ENCODE measurements around the gene XXYLT1. TPM values are rescaled to one million over a fixed set of nuclear protein-coding genes. Genes with fewer than 3 reads are reported as not detected.
A peak's percentile ranks its signal among the peaks of the same experiment; 100 is the strongest.

Gene XXYLT1
- total RNA-seq, 1 donor from 2014 or later = 25.4 TPM

DNA sequence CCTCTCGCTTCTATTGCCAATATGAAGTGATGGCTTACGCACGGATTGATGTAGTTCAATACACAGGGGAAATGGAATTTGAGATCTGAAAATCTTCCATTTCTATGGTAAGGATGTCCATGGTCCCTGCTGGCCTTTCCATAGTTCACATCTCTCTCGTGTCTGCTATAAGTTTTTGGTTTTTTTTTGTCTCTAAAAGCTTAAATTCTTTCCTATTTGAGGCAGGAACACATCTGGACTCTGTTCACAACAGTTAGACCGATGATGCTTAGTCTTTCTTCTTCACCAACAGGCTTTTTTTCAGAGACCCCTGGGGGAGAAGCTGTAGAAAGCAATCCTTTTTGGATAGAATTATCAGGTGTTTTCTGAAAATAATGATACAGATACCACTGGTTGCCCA, 108.1 kb downstream of the XXYLT1 start:
- H3K4me3 Mint-ChIP-seq (ENCODE audit: low read depth) = no peak overlapping the region
- H3K27ac Mint-ChIP-seq = no peak overlapping the region
- peaks cover 36% of the 10 kb centered on the region for H3K27me3 Mint-ChIP-seq
- H3K9me3 Mint-ChIP-seq (ENCODE audit: low read depth) = no peaks in the 10 kb centered on the region
- TF ChIP-seq, protein P1, sequence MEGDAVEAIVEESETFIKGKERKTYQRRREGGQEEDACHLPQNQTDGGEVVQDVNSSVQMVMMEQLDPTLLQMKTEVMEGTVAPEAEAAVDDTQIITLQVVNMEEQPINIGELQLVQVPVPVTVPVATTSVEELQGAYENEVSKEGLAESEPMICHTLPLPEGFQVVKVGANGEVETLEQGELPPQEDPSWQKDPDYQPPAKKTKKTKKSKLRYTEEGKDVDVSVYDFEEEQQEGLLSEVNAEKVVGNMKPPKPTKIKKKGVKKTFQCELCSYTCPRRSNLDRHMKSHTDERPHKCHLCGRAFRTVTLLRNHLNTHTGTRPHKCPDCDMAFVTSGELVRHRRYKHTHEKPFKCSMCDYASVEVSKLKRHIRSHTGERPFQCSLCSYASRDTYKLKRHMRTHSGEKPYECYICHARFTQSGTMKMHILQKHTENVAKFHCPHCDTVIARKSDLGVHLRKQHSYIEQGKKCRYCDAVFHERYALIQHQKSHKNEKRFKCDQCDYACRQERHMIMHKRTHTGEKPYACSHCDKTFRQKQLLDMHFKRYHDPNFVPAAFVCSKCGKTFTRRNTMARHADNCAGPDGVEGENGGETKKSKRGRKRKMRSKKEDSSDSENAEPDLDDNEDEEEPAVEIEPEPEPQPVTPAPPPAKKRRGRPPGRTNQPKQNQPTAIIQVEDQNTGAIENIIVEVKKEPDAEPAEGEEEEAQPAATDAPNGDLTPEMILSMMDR (IDR thresholded peaks at IDR 0.05; ENCODE audit: unreplicated experiment) = no peak
- no peak for DNase-seq (ENCODE audit: low spot score, unreplicated experiment)
- H3K36me3 Mint-ChIP-seq (ENCODE audit: insufficient read depth) = no peaks in the 10 kb centered on the region
- H3K4me1 Mint-ChIP-seq (ENCODE audit: low read depth) = peaks cover 41% of the 10 kb centered on the region

DNA sequence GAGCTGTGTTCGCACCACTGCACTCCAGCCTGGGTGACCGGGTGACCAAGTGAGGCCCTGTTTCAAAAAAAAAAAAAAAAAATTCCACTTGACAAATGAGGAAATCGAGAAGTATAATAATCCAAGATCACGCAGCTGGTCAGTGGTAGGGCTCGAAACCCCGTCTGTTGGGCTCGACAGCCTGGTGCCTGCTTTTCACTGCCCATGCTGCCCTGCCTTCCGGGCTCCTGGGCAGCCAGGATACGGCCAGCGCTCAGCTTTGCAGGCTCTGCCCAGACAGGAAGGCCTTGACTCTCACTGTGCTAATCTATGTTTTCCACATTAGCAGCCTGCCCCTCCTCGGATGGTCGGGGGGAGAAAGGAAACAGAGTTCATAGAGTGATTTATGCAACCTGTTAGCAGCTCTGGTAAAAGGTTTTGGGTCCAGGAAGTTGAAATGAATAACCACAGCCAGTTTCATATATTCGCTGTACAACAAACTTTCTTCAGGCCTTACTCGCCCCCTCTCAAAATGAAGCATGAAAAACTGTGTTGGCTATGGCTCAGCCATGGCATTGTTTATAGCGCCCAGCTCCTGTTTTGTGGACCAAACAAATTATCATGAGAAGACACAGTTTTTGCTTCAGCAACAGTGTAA, 108.8 kb downstream of the XXYLT1 start:
- Mint-ChIP-seq H3K36me3 (ENCODE audit: insufficient read depth) (no peaks in the 10 kb centered on the region), H3K4me3 (ENCODE audit: low read depth) (no peak overlapping the region), H3K9me3 (ENCODE audit: low read depth) (no peaks in the 10 kb centered on the region), H3K27me3 (peaks cover 40% of the 10 kb centered on the region), H3K27ac (peak overlapping the region; percentile 35), H3K4me1 (ENCODE audit: low read depth) (peaks cover 41% of the 10 kb centered on the region)
- no peak for DNase-seq (ENCODE audit: low spot score, unreplicated experiment)
- TF ChIP-seq, protein P1 (IDR thresholded peaks at IDR 0.05; ENCODE audit: unreplicated experiment) = no peak

DNA sequence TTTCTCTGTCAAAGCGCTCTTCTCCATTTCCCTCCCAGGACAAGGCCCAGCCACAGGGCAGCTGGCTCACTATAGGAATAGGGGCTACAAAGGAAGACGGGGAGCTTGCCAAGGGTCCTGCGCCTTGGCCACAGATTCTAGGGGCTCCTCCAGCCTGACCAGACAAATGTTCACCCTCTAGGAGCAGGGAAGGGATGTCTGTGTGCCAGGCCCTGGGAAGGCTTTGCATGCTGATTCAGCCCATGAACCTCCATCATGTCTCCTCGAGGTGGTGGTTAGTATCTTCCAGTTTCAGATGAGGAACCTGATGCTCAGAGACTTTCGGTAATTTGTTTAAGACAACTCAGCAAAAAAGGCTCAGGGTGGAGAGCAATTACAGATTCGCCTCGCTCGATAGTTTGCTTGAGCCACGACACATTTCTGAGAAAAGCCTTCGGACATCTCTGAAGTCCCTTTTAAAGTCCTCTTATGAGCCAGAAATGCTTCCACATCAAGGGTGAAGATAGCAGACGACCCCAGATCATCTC, 110.0 kb downstream of the XXYLT1 start:
- TF ChIP-seq, protein P1 (IDR thresholded peaks at IDR 0.05; ENCODE audit: unreplicated experiment) = no peak
- Mint-ChIP-seq H3K9me3 (ENCODE audit: low read depth) (no peaks in the 10 kb centered on the region), H3K36me3 (ENCODE audit: insufficient read depth) (peaks cover 1% of the 10 kb centered on the region), H3K4me3 (ENCODE audit: low read depth) (no peak overlapping the region), H3K27ac (no peak overlapping the region), H3K4me1 (ENCODE audit: low read depth) (peaks cover 43% of the 10 kb centered on the region), H3K27me3 (peaks cover 40% of the 10 kb centered on the region)
- DNase-seq (ENCODE audit: low spot score, unreplicated experiment) = no peak

DNA sequence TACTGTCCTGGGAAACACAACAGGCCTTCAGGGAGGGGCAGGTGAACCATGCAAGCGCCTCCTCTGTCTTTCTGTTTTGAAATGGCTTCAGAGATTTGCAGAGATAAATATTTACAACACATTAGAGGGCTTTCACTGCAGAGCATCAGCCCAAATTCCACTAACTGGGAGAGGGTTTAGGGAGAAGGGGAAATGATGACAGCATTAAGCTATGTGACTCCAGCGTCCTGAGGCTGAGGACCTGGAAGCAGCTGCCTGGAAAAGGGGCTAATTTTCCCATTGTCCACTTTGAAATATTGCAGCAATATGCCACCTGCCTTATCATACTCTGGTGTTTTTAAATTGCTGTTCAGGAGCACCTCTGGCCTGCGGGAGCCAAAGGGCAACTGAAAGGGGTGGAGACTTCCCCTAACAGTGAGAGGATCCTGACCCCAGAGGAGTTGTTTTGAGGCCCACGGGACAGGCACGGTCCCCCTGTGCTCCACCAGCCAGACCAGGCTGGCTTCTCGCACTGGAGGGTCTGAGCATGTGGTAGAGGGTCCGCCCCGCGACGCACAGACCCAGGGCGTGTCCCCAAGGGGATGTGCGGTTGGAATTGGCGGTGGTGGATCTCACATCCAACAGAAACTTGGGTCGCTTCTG, 110.6 kb downstream of the XXYLT1 start:
- H3K9me3 Mint-ChIP-seq (ENCODE audit: low read depth) = no peaks in the 10 kb centered on the region
- DNase-seq (ENCODE audit: low spot score, unreplicated experiment) = no peak
- H3K27me3 Mint-ChIP-seq = peaks cover 40% of the 10 kb centered on the region
- no peak overlapping the region for H3K27ac Mint-ChIP-seq
- no peak overlapping the region for H3K4me3 Mint-ChIP-seq (ENCODE audit: low read depth)
- TF ChIP-seq, protein P1 (IDR thresholded peaks at IDR 0.05; ENCODE audit: unreplicated experiment) = no peak
- peaks cover 40% of the 10 kb centered on the region for H3K4me1 Mint-ChIP-seq (ENCODE audit: low read depth)
- H3K36me3 Mint-ChIP-seq (ENCODE audit: insufficient read depth) = peaks cover 1% of the 10 kb centered on the region

DNA sequence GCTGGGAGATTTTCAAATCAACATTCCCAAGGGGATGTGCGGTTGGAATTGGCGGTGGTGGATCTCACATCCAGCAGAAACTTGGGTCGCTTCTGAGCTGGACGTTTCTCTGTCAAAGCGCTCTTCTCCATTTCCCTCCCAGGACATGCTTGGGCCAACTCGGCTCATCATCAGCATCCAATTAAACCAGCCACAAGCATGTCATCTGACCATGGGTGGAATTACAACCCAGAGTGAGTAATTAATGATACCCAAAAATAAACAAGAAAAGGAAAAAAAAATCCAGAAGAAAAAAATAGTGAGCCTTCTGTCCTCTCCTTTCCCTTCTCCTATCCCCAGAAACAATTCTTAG, 111.2 kb downstream of the XXYLT1 start:
- peaks cover 40% of the 10 kb centered on the region for H3K27me3 Mint-ChIP-seq
- H3K4me3 Mint-ChIP-seq (ENCODE audit: low read depth) = no peak overlapping the region
- TF ChIP-seq, protein P1 (IDR thresholded peaks at IDR 0.05; ENCODE audit: unreplicated experiment) = no peak
- H3K4me1 Mint-ChIP-seq (ENCODE audit: low read depth) = peaks cover 39% of the 10 kb centered on the region
- H3K27ac Mint-ChIP-seq = no peak overlapping the region
- peaks cover 1% of the 10 kb centered on the region for H3K36me3 Mint-ChIP-seq (ENCODE audit: insufficient read depth)
- no peaks in the 10 kb centered on the region for H3K9me3 Mint-ChIP-seq (ENCODE audit: low read depth)
- no peak for DNase-seq (ENCODE audit: low spot score, unreplicated experiment)

Measured in progenitor cell of endocrine pancreas (in vitro differentiated cells).